ENCODE results near the gene PER1. TPM values are rescaled to one million over a fixed set of nuclear protein-coding genes. Genes with fewer than 3 reads are reported as not detected.

Gene PER1
- total and polyA plus RNA-seq, 2 of the 13 experiments (the other 11 are each of a cell fraction or from before 2014, with no cell fraction given), result 2.6 to 3.6 TPM

DNA sequence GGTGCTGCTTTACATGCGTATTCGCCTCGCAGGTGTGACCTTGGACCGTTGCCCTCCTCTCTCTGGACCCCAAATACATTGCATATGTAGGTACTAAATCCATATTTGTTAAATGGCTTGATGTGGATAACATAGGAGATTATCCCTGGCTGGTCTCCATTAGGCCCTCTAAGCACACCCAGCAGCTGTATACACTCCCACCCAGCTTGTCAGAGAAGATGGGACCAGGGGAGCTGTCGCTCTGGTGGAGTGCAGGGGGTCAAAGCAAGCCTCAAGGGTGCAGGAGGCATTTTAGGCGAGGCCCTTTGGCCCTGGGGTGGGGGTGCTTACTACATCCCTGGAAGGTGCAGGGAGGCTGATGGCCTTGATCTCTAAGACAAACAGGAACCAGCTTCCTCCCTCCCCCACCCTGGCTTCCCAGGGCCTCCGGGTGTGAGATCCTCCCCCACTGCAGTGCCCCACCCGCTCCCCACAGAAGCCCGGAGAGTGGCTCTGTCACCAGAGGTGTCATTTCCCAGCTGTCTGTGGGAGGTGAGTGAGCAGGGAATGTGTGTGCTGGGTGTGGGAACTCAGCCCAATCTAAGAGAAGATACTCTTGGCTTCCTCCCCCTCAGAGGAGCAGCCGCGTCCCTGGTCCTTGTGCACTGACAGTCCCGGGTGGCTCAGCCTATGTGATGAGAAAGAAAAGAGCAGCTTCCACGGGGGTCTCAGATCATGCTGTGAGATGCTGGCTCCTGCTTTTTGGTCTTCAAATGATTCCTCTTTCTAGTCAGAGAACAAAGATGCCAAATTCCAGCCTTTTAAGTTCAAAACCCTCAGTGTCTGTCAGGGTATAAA is 12.0 kb upstream of the PER1 start (continued):
- TF ChIP-seq, protein P1, sequence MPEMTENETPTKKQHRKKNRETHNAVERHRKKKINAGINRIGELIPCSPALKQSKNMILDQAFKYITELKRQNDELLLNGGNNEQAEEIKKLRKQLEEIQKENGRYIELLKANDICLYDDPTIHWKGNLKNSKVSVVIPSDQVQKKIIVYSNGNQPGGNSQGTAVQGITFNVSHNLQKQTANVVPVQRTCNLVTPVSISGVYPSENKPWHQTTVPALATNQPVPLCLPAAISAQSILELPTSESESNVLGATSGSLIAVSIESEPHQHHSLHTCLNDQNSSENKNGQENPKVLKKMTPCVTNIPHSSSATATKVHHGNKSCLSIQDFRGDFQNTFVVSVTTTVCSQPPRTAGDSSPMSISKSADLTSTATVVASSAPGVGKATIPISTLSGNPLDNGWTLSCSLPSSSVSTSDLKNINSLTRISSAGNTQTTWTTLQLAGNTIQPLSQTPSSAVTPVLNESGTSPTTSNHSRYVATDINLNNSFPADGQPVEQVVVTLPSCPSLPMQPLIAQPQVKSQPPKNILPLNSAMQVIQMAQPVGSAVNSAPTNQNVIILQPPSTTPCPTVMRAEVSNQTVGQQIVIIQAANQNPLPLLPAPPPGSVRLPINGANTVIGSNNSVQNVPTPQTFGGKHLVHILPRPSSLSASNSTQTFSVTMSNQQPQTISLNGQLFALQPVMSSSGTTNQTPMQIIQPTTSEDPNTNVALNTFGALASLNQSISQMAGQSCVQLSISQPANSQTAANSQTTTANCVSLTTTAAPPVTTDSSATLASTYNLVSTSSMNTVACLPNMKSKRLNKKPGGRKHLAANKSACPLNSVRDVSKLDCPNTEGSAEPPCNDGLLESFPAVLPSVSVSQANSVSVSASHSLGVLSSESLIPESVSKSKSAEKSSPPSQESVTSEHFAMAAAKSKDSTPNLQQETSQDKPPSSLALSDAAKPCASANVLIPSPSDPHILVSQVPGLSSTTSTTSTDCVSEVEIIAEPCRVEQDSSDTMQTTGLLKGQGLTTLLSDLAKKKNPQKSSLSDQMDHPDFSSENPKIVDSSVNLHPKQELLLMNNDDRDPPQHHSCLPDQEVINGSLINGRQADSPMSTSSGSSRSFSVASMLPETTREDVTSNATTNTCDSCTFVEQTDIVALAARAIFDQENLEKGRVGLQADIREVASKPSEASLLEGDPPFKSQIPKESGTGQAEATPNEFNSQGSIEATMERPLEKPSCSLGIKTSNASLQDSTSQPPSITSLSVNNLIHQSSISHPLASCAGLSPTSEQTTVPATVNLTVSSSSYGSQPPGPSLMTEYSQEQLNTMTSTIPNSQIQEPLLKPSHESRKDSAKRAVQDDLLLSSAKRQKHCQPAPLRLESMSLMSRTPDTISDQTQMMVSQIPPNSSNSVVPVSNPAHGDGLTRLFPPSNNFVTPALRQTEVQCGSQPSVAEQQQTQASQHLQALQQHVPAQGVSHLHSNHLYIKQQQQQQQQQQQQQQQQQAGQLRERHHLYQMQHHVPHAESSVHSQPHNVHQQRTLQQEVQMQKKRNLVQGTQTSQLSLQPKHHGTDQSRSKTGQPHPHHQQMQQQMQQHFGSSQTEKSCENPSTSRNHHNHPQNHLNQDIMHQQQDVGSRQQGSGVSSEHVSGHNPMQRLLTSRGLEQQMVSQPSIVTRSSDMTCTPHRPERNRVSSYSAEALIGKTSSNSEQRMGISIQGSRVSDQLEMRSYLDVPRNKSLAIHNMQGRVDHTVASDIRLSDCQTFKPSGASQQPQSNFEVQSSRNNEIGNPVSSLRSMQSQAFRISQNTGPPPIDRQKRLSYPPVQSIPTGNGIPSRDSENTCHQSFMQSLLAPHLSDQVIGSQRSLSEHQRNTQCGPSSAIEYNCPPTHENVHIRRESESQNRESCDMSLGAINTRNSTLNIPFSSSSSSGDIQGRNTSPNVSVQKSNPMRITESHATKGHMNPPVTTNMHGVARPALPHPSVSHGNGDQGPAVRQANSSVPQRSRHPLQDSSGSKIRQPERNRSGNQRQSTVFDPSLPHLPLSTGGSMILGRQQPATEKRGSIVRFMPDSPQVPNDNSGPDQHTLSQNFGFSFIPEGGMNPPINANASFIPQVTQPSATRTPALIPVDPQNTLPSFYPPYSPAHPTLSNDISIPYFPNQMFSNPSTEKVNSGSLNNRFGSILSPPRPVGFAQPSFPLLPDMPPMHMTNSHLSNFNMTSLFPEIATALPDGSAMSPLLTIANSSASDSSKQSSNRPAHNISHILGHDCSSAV (CRISPR knock-in tag; IDR thresholded peaks at IDR 0.05; ENCODE audit: borderline replicate concordance), result no peak
- TF ChIP-seq ZFP1 (CRISPR knock-in tag; IDR thresholded peaks at IDR 0.05) (0 out of 2 replicates have a peak, but pooled peaks have one; percentile 17), ZNF543 (CRISPR knock-in tag; IDR thresholded peaks at IDR 0.05) (no peak), EED (CRISPR knock-in tag; IDR thresholded peaks at IDR 0.05) (no peak), GFI1 (CRISPR knock-in tag; IDR thresholded peaks at IDR 0.05; ENCODE audit: borderline replicate concordance) (no peak), ONECUT2 (CRISPR knock-in tag; IDR thresholded peaks at IDR 0.05) (no peak), JDP2 (CRISPR knock-in tag; IDR thresholded peaks at IDR 0.05; ENCODE audit: borderline replicate concordance) (no peak; the same call in 1 of the 2 replicates), KDM2A (CRISPR knock-in tag; IDR thresholded peaks at IDR 0.05; ENCODE audit: borderline replicate concordance, low read depth) (peak; percentile 61), DPF2 (CRISPR knock-in tag; IDR thresholded peaks at IDR 0.05; ENCODE audit: borderline replicate concordance, low read depth) (0 out of 2 replicates have a peak, but pooled peaks have one; percentile 35), NONO (IDR thresholded peaks at IDR 0.05) (no peak), NONO (CRISPR knock-in tag; conservative IDR thresholded peaks at IDR 0.05) (peak; percentile 47), HMG20A (CRISPR knock-in tag; IDR thresholded peaks at IDR 0.05; ENCODE audit: borderline replicate concordance) (no peak; the same call in 1 of the 2 replicates), KDM6A (CRISPR knock-in tag; IDR thresholded peaks at IDR 0.05; ENCODE audit: low read depth) (peak; percentile 75), THAP11 (CRISPR knock-in tag; IDR thresholded peaks at IDR 0.05) (peak; percentile 40)
- TF ChIP-seq, protein P2, sequence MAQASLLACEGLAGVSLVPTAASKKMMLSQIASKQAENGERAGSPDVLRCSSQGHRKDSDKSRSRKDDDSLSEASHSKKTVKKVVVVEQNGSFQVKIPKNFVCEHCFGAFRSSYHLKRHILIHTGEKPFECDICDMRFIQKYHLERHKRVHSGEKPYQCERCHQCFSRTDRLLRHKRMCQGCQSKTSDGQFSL (CRISPR knock-in tag; IDR thresholded peaks at IDR 0.05), result peak; percentile 83; the same call in 1 of the 2 replicates
- TF ChIP-seq, protein P3, sequence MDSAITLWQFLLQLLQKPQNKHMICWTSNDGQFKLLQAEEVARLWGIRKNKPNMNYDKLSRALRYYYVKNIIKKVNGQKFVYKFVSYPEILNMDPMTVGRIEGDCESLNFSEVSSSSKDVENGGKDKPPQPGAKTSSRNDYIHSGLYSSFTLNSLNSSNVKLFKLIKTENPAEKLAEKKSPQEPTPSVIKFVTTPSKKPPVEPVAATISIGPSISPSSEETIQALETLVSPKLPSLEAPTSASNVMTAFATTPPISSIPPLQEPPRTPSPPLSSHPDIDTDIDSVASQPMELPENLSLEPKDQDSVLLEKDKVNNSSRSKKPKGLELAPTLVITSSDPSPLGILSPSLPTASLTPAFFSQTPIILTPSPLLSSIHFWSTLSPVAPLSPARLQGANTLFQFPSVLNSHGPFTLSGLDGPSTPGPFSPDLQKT (CRISPR knock-in tag; IDR thresholded peaks at IDR 0.05; ENCODE audit: borderline replicate concordance), result no peak
- TF ChIP-seq, protein P4, sequence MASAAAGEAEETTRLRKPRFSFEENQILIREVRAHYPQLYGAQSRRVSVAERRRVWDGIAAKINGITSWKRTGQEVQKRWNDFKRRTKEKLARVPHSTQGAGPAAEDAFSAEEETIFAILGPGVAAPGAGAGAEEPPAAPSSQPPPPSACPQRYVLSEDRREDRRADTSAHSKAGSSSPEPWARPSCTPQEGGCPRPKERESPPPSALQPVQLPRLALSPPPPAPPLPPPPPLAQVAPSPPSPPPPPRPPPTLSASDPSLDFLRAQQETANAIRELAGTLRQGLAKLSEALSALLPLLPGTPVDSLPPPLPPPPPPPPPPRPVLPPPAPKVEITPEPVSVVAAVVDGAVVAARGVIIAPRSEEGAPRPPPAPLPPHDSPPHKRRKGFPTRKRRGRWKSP (CRISPR knock-in tag; IDR thresholded peaks at IDR 0.05), result peak; percentile 22; the same call in 1 of the 2 replicates

All from HepG2 (cell line).